T-helper 9 cell (primary cell): ENCODE data around the gene TNFAIP8L3.

Experiments
- DNase-seq: peaks from one replicate; pipeline ENCODE4 v3.0.0-alpha.2; 2020

TNFAIP8L3 gene

GRCh38 chr15:51089041-51089440 is 5.7 kb downstream of the TNFAIP8L3 start:
- DNase-seq = no peak

- DNase-seq = no peak
Observed at GRCh38 chr15:51088585-51088984, 6.1 kb downstream of the TNFAIP8L3 start.

- DNase-seq = no peak
Observed at GRCh38 chr15:51087513-51087912, 7.2 kb downstream of the TNFAIP8L3 start.

- DNase-seq = no peak
Observed at GRCh38 chr15:51086409-51086808, 8.3 kb downstream of the TNFAIP8L3 start.

- DNase-seq = no peak
Observed at GRCh38 chr15:51085764-51086163, 8.9 kb downstream of the TNFAIP8L3 start.

GRCh38 chr15:51083641-51084166 is 11.0 kb downstream of the TNFAIP8L3 start:
- DNase-seq = no peak

- DNase-seq = no peak
Observed at GRCh38 chr15:51082246-51082645, 12.5 kb downstream of the TNFAIP8L3 start.

- no peak for DNase-seq
Observed at GRCh38 chr15:51080286-51080685, 14.4 kb downstream of the TNFAIP8L3 start.

- DNase-seq = no peak
Observed at GRCh38 chr15:51079226-51079625, 15.5 kb downstream of the TNFAIP8L3 start.

GRCh38 chr15:51077221-51078153 is 17.2 kb downstream of the TNFAIP8L3 start:
- DNase-seq = peak; percentile 4

- DNase-seq = no peak
Observed at GRCh38 chr15:51076524-51077220, 18.0 kb downstream of the TNFAIP8L3 start.

- DNase-seq = no peak
Observed at GRCh38 chr15:51075826-51076523, 18.7 kb downstream of the TNFAIP8L3 start.

GRCh38 chr15:51075364-51075763 is 19.3 kb downstream of the TNFAIP8L3 start:
- no peak for DNase-seq

- DNase-seq = no peak
Observed at GRCh38 chr15:51074926-51075325, 19.8 kb downstream of the TNFAIP8L3 start.

GRCh38 chr15:51071578-51071977 is 23.1 kb downstream of the TNFAIP8L3 start:
- no peak for DNase-seq

- DNase-seq = no peak
Observed at GRCh38 chr15:51069983-51070382, 24.7 kb downstream of the TNFAIP8L3 start.

GRCh38 chr15:51067510-51067909 is 27.2 kb downstream of the TNFAIP8L3 start:
- no peak for DNase-seq

GRCh38 chr15:51065781-51066180 is 28.9 kb downstream of the TNFAIP8L3 start:
- no peak for DNase-seq

GRCh38 chr15:51065261-51065660 is 29.4 kb downstream of the TNFAIP8L3 start:
- DNase-seq = no peak

- DNase-seq = no peak
Observed at GRCh38 chr15:51062736-51063135, 32.0 kb downstream of the TNFAIP8L3 start.

GRCh38 chr15:51060030-51060673 is 34.6 kb downstream of the TNFAIP8L3 start:
- no peak for DNase-seq

GRCh38 chr15:51054535-51054934 is 40.2 kb downstream of the TNFAIP8L3 start:
- no peak for DNase-seq

- DNase-seq = no peak
Observed at GRCh38 chr15:51053571-51053970, 41.1 kb downstream of the TNFAIP8L3 start.
